Forelimb muscle (tissue), 1 donor: ENCODE measurements around the gene CFAP52. TPM values are rescaled to one million over a fixed set of nuclear protein-coding genes. Genes with fewer than 3 reads are reported as not detected.

ENCODE experiments used
- polyA plus RNA-seq: library from polyadenylated mRNA; unstranded; fragments of 120-200 nt; gene quantifications from one replicate; pipeline ENCODE4 v1.2.1, GENCODE V29; 2013; ENCODE audit not compliant: insufficient read length

The CFAP52 gene
- polyA plus RNA-seq, 1 donor: 0.16 TPM

Other genes starting within 250 kb of the CFAP52 start
- 40.5 TPM for gene STX8, start 822 bp upstream of the CFAP52 start, polyA plus RNA-seq
- gene USP43, start 68.9 kb downstream of the CFAP52 start, polyA plus RNA-seq: 0.42 TPM
- gene DHRS7C, start 214.9 kb downstream of the CFAP52 start, polyA plus RNA-seq: 110 TPM
- not detected for gene GSG1L2, start 245.4 kb downstream of the CFAP52 start, polyA plus RNA-seq
- not detected for gene GLP2R, start 249.3 kb downstream of the CFAP52 start, polyA plus RNA-seq